Measurements from ENCODE around the gene TRABD2B. TPM values are rescaled to one million over a fixed set of nuclear protein-coding genes. Genes with fewer than 3 reads are reported as not detected.

TRABD2B gene
- total and polyA plus RNA-seq, 8 donors: 1.6 to 3.8 (median 3.0) TPM

- Histone ChIP-seq H3K9me3 (no peaks in the 10 kb centered on the region), H3K27ac (peak overlapping the region in 2 of 4 donors; percentile 17 to 41), H3K4me3 (no peak overlapping the region), H3K4me1 (no peaks in the 10 kb centered on the region), H3K27me3 (no peaks in the 10 kb centered on the region), H3K36me3 (no peaks in the 10 kb centered on the region)
- 49 to 55% methylated on average over 5 of the region's 5 CpGs for WGBS, 2 donors
- TF ChIP-seq CTCF (IDR thresholded peaks at IDR 0.05): no peak
- FAIRE-seq: no peak
- no peak for DNase-seq
- ATAC-seq: no peak
- intact Hi-C loops (cut with DNase I): no loop called here
These were observed 154.8 kb downstream of the TRABD2B start for GRCh38 chr1:47842228-47842919.

- WGBS, 2 donors: 48 to 60% methylated on average over 3 of the region's 3 CpGs
- ATAC-seq: no peak
- H3K4me1 ChIP-seq: no peaks in the 10 kb centered on the region
- H3K4me3 ChIP-seq: no peak overlapping the region
- intact Hi-C loops (cut with DNase I): no loop called here
- no peaks in the 10 kb centered on the region for H3K9me3 ChIP-seq
- no peaks in the 10 kb centered on the region for H3K27me3 ChIP-seq
- no peak for TF ChIP-seq CTCF (IDR thresholded peaks at IDR 0.05)
- no peak for FAIRE-seq
- H3K27ac ChIP-seq: peak overlapping the region; percentile 1 to 62 (median 44)
- no peaks in the 10 kb centered on the region for H3K36me3 ChIP-seq
- no peak for DNase-seq
These were observed 155.8 kb downstream of the TRABD2B start for GRCh38 chr1:47841356-47841755.

GRCh38 chr1:47840393-47841190 lies 156.6 kb downstream of the TRABD2B start:
- intact Hi-C loops (cut with DNase I): no loop called here
- FAIRE-seq (no peak), ATAC-seq (peak; percentile 26 to 83 (median 80)), DNase-seq (peak in 3 of 6 donors; percentile 22 to 67 (median 46))
- Histone ChIP-seq H3K27ac (peak overlapping the region; percentile 1 to 62 (median 44)), H3K36me3 (no peaks in the 10 kb centered on the region), H3K9me3 (no peaks in the 10 kb centered on the region), H3K4me3 (no peak overlapping the region), H3K4me1 (no peaks in the 10 kb centered on the region), H3K27me3 (no peaks in the 10 kb centered on the region)
- WGBS, 2 donors: 46 to 52% methylated on average over 4 of the region's 4 CpGs
- TF ChIP-seq CTCF (IDR thresholded peaks at IDR 0.05): no peak

GRCh38 chr1:47839433-47839760 lies 157.8 kb downstream of the TRABD2B start:
- ATAC-seq (peak in 3 of 4 donors; percentile 15 to 46 (median 40)), FAIRE-seq (no peak)
- 65 to 69% methylated on average over 4 of the region's 4 CpGs for WGBS, 2 donors

More at GRCh38 chr1:47839433-47839760, 157.8 kb downstream of the TRABD2B start:
- Histone ChIP-seq H3K4me3 (no peak overlapping the region), H3K4me1 (no peaks in the 10 kb centered on the region), H3K27me3 (no peaks in the 10 kb centered on the region), H3K27ac (no peak overlapping the region), H3K9me3 (no peaks in the 10 kb centered on the region), H3K36me3 (no peaks in the 10 kb centered on the region)
- peak in 3 of 6 donors; percentile 26 to 47 (median 43) for DNase-seq
- no peak for TF ChIP-seq CTCF (IDR thresholded peaks at IDR 0.05)
- intact Hi-C loops (cut with DNase I): no loop called here
